IMR-90 (cell line): ENCODE results near the gene PHKB. TPM values are rescaled to one million over a fixed set of nuclear protein-coding genes. Genes with fewer than 3 reads are reported as not detected.

Experiments used
- ATAC-seq: fragments of 200-7000 bp; cut with Tn5 transposase; 2 replicates; pipeline ENCODE4 v1.9.1; 2020; ENCODE audit warnings: low read depth, mild to moderate bottlenecking, moderate library complexity
- BruUV-seq: library from RNA; stranded (reverse); fragments of 400-500 nt; replicated peaks from 2 replicates; lab custom pipeline; 2021; lab: Mats Ljungman, UMichigan
- CTCF ChIA-PET: fragments of 300-600 bp; formaldehyde crosslinking; extraction: SDS; loops from one replicate; lab custom pipeline; 2021; ENCODE audit warnings: antibody characterized with exemption; lab: Yijun Ruan, JAX
- POLR2A ChIA-PET: fragments of 300-600 bp; sonication (Branson Sonifier 250); formaldehyde crosslinking; loops from one replicate; lab custom pipeline; 2022; ENCODE audit warnings: antibody characterized with exemption; ENCODE audit not compliant: unreplicated experiment; lab: Charles Lee
- DNase-seq: peaks from one replicate; pipeline ENCODE4 v3.0.0; 2013
- H2AFZ ChIP-seq: replicated peaks from 2 replicates; pipeline ENCODE3; 2013; ENCODE audit warnings: low read length, mild to moderate bottlenecking; ENCODE audit not compliant: poor library complexity
- H2AK5ac ChIP-seq: 2 replicates; pipeline ENCODE4 v1.6.1; 2013; ENCODE audit warnings: low read depth, low read length, inconsistent platforms
- H2AK9ac ChIP-seq: replicated peaks from 2 replicates; pipeline ENCODE3; 2013; ENCODE audit warnings: mild to moderate bottlenecking, low read depth, low read length, moderate library complexity; ENCODE audit not compliant: poor library complexity
- H2BK120ac ChIP-seq: 2 replicates; pipeline ENCODE4 v1.6.1; 2013; ENCODE audit warnings: low read depth, low read length, inconsistent platforms
- H2BK15ac ChIP-seq: 3 replicates; pipeline ENCODE4 v1.6.1; 2013; ENCODE audit warnings: low read depth, low read length, inconsistent platforms
- H2BK20ac ChIP-seq: 2 replicates; pipeline ENCODE4 v1.6.1; 2013; ENCODE audit warnings: low read depth, mild to moderate bottlenecking, inconsistent platforms, low read length, moderate library complexity
- H2BK5ac ChIP-seq: 2 replicates; pipeline ENCODE4 v1.6.1; 2013; ENCODE audit warnings: mild to moderate bottlenecking, low read depth, low read length, inconsistent platforms; ENCODE audit not compliant: poor library complexity, severe bottlenecking
- H3K14ac ChIP-seq: replicated peaks from 2 replicates; pipeline ENCODE4 v1.6.1; 2013; ENCODE audit warnings: low read depth, low read length, inconsistent platforms
- H3K18ac ChIP-seq: 2 replicates; pipeline ENCODE4 v1.6.1; 2013; ENCODE audit warnings: low read depth, low read length, control low read depth
- H3K23ac ChIP-seq: 2 replicates; pipeline ENCODE4 v1.6.1; 2013; ENCODE audit warnings: low read depth, low read length, inconsistent platforms
- H3K27ac ChIP-seq: 2 replicates; pipeline ENCODE4 v1.5.1; 2013; ENCODE audit warnings: mild to moderate bottlenecking, control low read depth, low read length; ENCODE audit not compliant: insufficient read depth
- H3K27me3 ChIP-seq: 2 replicates; pipeline ENCODE4 v1.6.1; 2013; ENCODE audit warnings: low read length; ENCODE audit not compliant: control insufficient read depth, insufficient read depth
- H3K36me3 ChIP-seq: 2 replicates; pipeline ENCODE4 v1.6.1; 2013; ENCODE audit warnings: low read length, mixed read lengths; ENCODE audit not compliant: control insufficient read depth, insufficient read depth
- H3K4ac ChIP-seq: 2 replicates; pipeline ENCODE4 v1.6.1; 2013; ENCODE audit warnings: low read depth, low read length, inconsistent platforms
- H3K4me1 ChIP-seq: 2 replicates; pipeline ENCODE4 v1.6.1; 2013; ENCODE audit warnings: low read length, mixed read lengths; ENCODE audit not compliant: control insufficient read depth, insufficient read depth
- H3K4me2 ChIP-seq: 2 replicates; pipeline ENCODE4 v1.6.1; 2013; ENCODE audit warnings: low read depth, mild to moderate bottlenecking, control low read depth, low read length, moderate library complexity
- H3K4me3 ChIP-seq: 2 replicates; pipeline ENCODE4 v1.5.1; 2013; ENCODE audit warnings: low read depth, mild to moderate bottlenecking, control low read depth, low read length, moderate library complexity; ENCODE audit not compliant: insufficient read depth
- H3K56ac ChIP-seq: 2 replicates; pipeline ENCODE4 v1.6.1; 2013; ENCODE audit warnings: low read length, inconsistent platforms; ENCODE audit not compliant: insufficient read depth; ENCODE audit errors: extremely low read depth
- H3K79me1 ChIP-seq, 2 experiments: 2 replicates each; pipeline ENCODE4 v1.6.1; 2013; ENCODE audit warnings: low read length in 2 of 2, inconsistent platforms in 1 of 2, low read depth in 1 of 2
- H3K9ac ChIP-seq: 2 replicates; pipeline ENCODE4 v1.6.1; 2013; ENCODE audit warnings: low read depth, low read length, control low read depth
- H3K9me1 ChIP-seq: 2 replicates; pipeline ENCODE4 v1.6.1; 2013; ENCODE audit warnings: low read length, inconsistent platforms; ENCODE audit not compliant: insufficient read depth
- H3K9me3 ChIP-seq: 2 replicates; pipeline ENCODE4 v1.6.1; 2013; ENCODE audit warnings: low read length; ENCODE audit not compliant: control insufficient read depth, insufficient read depth
- H4K20me1 ChIP-seq: 2 replicates; pipeline ENCODE4 v1.6.1; 2013; ENCODE audit warnings: low read length, inconsistent platforms; ENCODE audit not compliant: insufficient read depth
- H4K5ac ChIP-seq: 2 replicates; pipeline ENCODE4 v1.6.1; 2013; ENCODE audit warnings: mild to moderate bottlenecking, low read depth, low read length, control low read depth
- H4K8ac ChIP-seq, 2 experiments: 2 replicates each; pipeline ENCODE4 v1.6.1; 2013; ENCODE audit warnings: low read depth in 2 of 2, low read length in 2 of 2, control low read depth in 1 of 2, inconsistent platforms in 1 of 2
- H4K91ac ChIP-seq: 2 replicates; pipeline ENCODE4 v1.6.1; 2013; ENCODE audit warnings: low read depth, low read length, inconsistent platforms; ENCODE audit not compliant: insufficient read depth
- BHLHE40 ChIP-seq: fragments of 150-350 bp; IDR thresholded peaks from 2 replicates; pipeline ENCODE4 v1.6.1; 2016; ENCODE audit warnings: mild to moderate bottlenecking, low read depth, low read length
- CEBPB ChIP-seq: IDR thresholded peaks from 2 replicates; pipeline ENCODE4 v1.6.1; 2012; ENCODE audit warnings: low read depth, low read length, improper control_type of control experiment
- CHD1 ChIP-seq: IDR thresholded peaks from 2 replicates; pipeline ENCODE4 v1.6.1; 2012; ENCODE audit warnings: low read depth, low read length, improper control_type of control experiment
- MAFK ChIP-seq: IDR thresholded peaks from 2 replicates; pipeline ENCODE4 v1.6.1; 2012; ENCODE audit warnings: low read depth, low read length, improper control_type of control experiment
- MAZ ChIP-seq: IDR thresholded peaks from 2 replicates; pipeline ENCODE4 v1.6.1; 2012; ENCODE audit warnings: low read depth, mild to moderate bottlenecking, low read length, improper control_type of control experiment, moderate library complexity, borderline replicate concordance
- MXI1 ChIP-seq: IDR thresholded peaks from 2 replicates; pipeline ENCODE4 v1.6.1; 2012; ENCODE audit warnings: low read depth, mild to moderate bottlenecking, low read length, moderate library complexity, borderline replicate concordance
- NFE2L2 ChIP-seq: fragments of 150-350 bp; IDR thresholded peaks from 2 replicates; pipeline ENCODE4 v1.6.1; 2016; ENCODE audit warnings: low read depth, mild to moderate bottlenecking, low read length
- RAD21 ChIP-seq: IDR thresholded peaks from 2 replicates; pipeline ENCODE4 v1.6.1; 2012; ENCODE audit warnings: low read length, improper control_type of control experiment
- RFX5 ChIP-seq: IDR thresholded peaks from 2 replicates; pipeline ENCODE4 v1.8.0; 2012; ENCODE audit warnings: low read depth, mild to moderate bottlenecking, low read length, moderate library complexity
- WGBS, 2 experiments: methylation state at CpG; one replicate each; pipeline versions ENCODE4 v1.1.5 to v1.1.7; 2013; ENCODE audit warnings: missing lambda C conversion rate in 2 of 2; ENCODE audit not compliant: insufficient read length in 1 of 2; ENCODE audit errors: extremely low coverage in 2 of 2; 5-methylcytosine and 5-hydroxymethylcytosine counted together
- dilution Hi-C: fragments of 300-500 bp; cut with HindIII; formaldehyde crosslinking; loops from one replicate; pipeline ENCODE4 v1.14.3; 2018; ENCODE audit warnings: low sequenced_read_pairs; ENCODE audit not compliant: unreplicated experiment
- in situ Hi-C: fragments of 300-500 bp; cut with MboI; formaldehyde crosslinking; loops from 3 replicates; pipeline ENCODE4 v1.14.3; 2019; ENCODE audit warnings: low sequenced_read_pairs, inconsistent platforms, mixed read lengths
- intact Hi-C: fragments of 100-400 bp; cut with micrococcal nuclease; formaldehyde crosslinking; loops from 2 replicates; pipeline ENCODE4 v1.10.0; 2022
- polyA plus RNA-seq, 3 experiments: library from polyadenylated mRNA; depleted of rRNA; stranded (reverse); fragments of >200 nt; gene quantifications; 2 replicates each; pipeline ENCODE4 v1.2.3, GENCODE V29; 2012; ENCODE audit warnings: low replicate concordance in 1 of 3
- total RNA-seq: library from RNA; depleted of rRNA; stranded (reverse); fragments of >200 nt; gene quantifications from 2 replicates; pipeline ENCODE4 v1.2.3, GENCODE V29; 2012
- TF ChIP-seq, protein P1 (sequence below): conservative IDR thresholded peaks from 2 replicates; pipeline ENCODE4 v1.5.1; 2012; ENCODE audit warnings: mild to moderate bottlenecking, low read depth, low read length, improper control_type of control experiment

PHKB gene
- total and polyA plus RNA-seq, 2 of the 4 experiments (the other 2 are of a cell fraction), result 24.2 to 58.6 TPM

DNA sequence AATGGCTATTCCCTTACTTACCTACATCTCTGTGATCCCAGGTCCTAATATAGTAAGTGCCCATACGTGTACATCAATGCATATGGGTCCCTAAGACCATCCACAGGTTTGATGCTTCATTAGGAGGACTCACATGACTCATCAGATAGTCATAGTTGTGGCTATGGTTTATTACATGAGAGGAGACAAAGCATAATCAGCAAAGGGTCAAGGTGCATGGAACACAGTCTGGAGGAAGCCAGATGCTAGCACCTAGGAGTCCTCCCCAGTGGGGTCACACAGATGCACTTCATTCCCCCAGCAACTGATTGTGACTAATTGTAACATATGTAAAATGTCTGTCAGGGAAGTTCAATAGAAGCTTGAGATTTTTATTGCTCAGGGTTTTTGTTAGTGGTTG, 42.8 kb downstream of the PHKB start:
- H2AK5ac ChIP-seq, result no peak overlapping the region
- CTCF ChIA-PET, result no interaction called here
- DNase-seq, result peak; percentile 74
- no peak overlapping the region for H3K4me3 ChIP-seq
- no peaks in the 10 kb centered on the region for H3K4me1 ChIP-seq
- H3K9ac ChIP-seq, result no peak overlapping the region
- H4K8ac ChIP-seq, result no peak overlapping the region
- no peak overlapping the region for H2AFZ ChIP-seq
- no peaks in the 10 kb centered on the region for H3K9me3 ChIP-seq
- H3K4me2 ChIP-seq, result no peak overlapping the region
- no CpG with 5 or more reads among the region's 1 CpG for whole genome bisulfite sequencing, 2 experiments
- H3K36me3 ChIP-seq, result peaks cover 16% of the 10 kb centered on the region
- H3K27ac ChIP-seq, result no peak overlapping the region
- H3K14ac ChIP-seq, result no peak overlapping the region
- H3K9me1 ChIP-seq, result no peaks in the 10 kb centered on the region; the same call in 1 of the 2 replicates
- H2BK15ac ChIP-seq, result no peak overlapping the region
- dilution Hi-C loops (no loop called here), in situ Hi-C loops (no loop called here), intact Hi-C loops (no loop called here)
- H2BK120ac ChIP-seq, result no peak overlapping the region
- no peak overlapping the region for H3K56ac ChIP-seq
- BruUV-seq, result no TSS peak
- no peak overlapping the region for H4K5ac ChIP-seq
- no peak overlapping the region for H2AK9ac ChIP-seq
- H2BK20ac ChIP-seq, result no peak overlapping the region
- H3K4ac ChIP-seq, result no peak overlapping the region
- no peak overlapping the region for H3K23ac ChIP-seq
- H3K27me3 ChIP-seq, result no peaks in the 10 kb centered on the region
- no peak overlapping the region for H2BK5ac ChIP-seq
- peak; percentile 37 for ATAC-seq
- no peak overlapping the region for H3K18ac ChIP-seq
- TF ChIP-seq BHLHE40, result no peak
- TF ChIP-seq MXI1, result no peak
- no peak for TF ChIP-seq MAZ
- TF ChIP-seq CHD1, result no peak
- TF ChIP-seq, protein P1, sequence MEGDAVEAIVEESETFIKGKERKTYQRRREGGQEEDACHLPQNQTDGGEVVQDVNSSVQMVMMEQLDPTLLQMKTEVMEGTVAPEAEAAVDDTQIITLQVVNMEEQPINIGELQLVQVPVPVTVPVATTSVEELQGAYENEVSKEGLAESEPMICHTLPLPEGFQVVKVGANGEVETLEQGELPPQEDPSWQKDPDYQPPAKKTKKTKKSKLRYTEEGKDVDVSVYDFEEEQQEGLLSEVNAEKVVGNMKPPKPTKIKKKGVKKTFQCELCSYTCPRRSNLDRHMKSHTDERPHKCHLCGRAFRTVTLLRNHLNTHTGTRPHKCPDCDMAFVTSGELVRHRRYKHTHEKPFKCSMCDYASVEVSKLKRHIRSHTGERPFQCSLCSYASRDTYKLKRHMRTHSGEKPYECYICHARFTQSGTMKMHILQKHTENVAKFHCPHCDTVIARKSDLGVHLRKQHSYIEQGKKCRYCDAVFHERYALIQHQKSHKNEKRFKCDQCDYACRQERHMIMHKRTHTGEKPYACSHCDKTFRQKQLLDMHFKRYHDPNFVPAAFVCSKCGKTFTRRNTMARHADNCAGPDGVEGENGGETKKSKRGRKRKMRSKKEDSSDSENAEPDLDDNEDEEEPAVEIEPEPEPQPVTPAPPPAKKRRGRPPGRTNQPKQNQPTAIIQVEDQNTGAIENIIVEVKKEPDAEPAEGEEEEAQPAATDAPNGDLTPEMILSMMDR, result no peak
- TF ChIP-seq NFE2L2, result no peak
- no peak for TF ChIP-seq CEBPB
- no peak for TF ChIP-seq RFX5
- no peak for TF ChIP-seq MAFK
- no peak for TF ChIP-seq RAD21
- POLR2A ChIA-PET, result no interaction called here
- peaks cover 4 to 8% of the 10 kb centered on the region in 2 experiments; a peak in 1 of 4 replicates for H3K79me1 ChIP-seq
- H4K20me1 ChIP-seq, result no peaks in the 10 kb centered on the region
- no peak overlapping the region for H4K91ac ChIP-seq
